DOHH2 (cell line): ENCODE data around the gene POLE3.

Experiments
- H3F3A ChIP-seq: fragments of 200-600 bp; sonication (generic), shearing (Covaris generic); 2 replicates; pipeline ENCODE4 v1.6.0; 2016; ENCODE audit warnings: antibody characterized with exemption, mild to moderate bottlenecking; ENCODE audit not compliant: control insufficient read depth, insufficient read depth
- H3K27ac ChIP-seq: fragments of 200-600 bp; sonication (generic); 2 replicates; pipeline ENCODE4 v1.5.1; 2014; ENCODE audit warnings: low read depth, mild to moderate bottlenecking, low read length, moderate library complexity
- H3K27me3 ChIP-seq: fragments of 200-600 bp; sonication (generic); 2 replicates; pipeline ENCODE4 v1.6.1; 2014; ENCODE audit warnings: mild to moderate bottlenecking, low read length, mixed read lengths; ENCODE audit not compliant: control insufficient read depth
- H3K36me3 ChIP-seq: fragments of 200-600 bp; sonication (generic); 2 replicates; pipeline ENCODE4 v1.6.1; 2014; ENCODE audit warnings: mild to moderate bottlenecking, low read length, moderate library complexity, mixed read lengths; ENCODE audit not compliant: control insufficient read depth
- H3K4me1 ChIP-seq: fragments of 200-600 bp; sonication (generic); 2 replicates; pipeline ENCODE4 v1.6.1; 2014; ENCODE audit warnings: mild to moderate bottlenecking, low read length, mixed read lengths; ENCODE audit not compliant: control insufficient read depth
- H3K4me2 ChIP-seq: fragments of 200-600 bp; sonication (generic); 2 replicates; pipeline ENCODE4 v1.6.0; 2014; ENCODE audit warnings: mild to moderate bottlenecking, low read length, moderate library complexity
- H3K4me3 ChIP-seq: fragments of 200-600 bp; sonication (generic); 2 replicates; pipeline ENCODE4 v1.5.1; 2014; ENCODE audit warnings: mild to moderate bottlenecking, low read length, mixed read lengths
- H3K79me2 ChIP-seq: fragments of 200-600 bp; sonication (generic); 2 replicates; pipeline ENCODE4 v1.6.1; 2014; ENCODE audit warnings: mild to moderate bottlenecking, low read length, mixed read lengths; ENCODE audit not compliant: control insufficient read depth
- H3K9me2 ChIP-seq: fragments of 200-600 bp; sonication (generic); replicated peaks from 2 replicates; pipeline ENCODE4 v1.6.1; 2014; ENCODE audit warnings: mild to moderate bottlenecking, low read length, mixed read lengths; ENCODE audit not compliant: control insufficient read depth
- H3K9me3 ChIP-seq: fragments of 200-600 bp; sonication (generic); 2 replicates; pipeline ENCODE4 v1.6.1; 2014; ENCODE audit warnings: antibody characterized with exemption, low read length, mixed read lengths; ENCODE audit not compliant: control insufficient read depth, insufficient read depth
- H4K20me1 ChIP-seq: fragments of 200-600 bp; sonication (generic); 2 replicates; pipeline ENCODE4 v1.6.0; 2014; ENCODE audit warnings: low read depth, mild to moderate bottlenecking, antibody characterized with exemption, low read length, moderate library complexity; ENCODE audit not compliant: control insufficient read depth, insufficient read depth
- CTCF ChIP-seq: fragments of 200-600 bp; sonication (generic); IDR thresholded peaks from one replicate; pipeline ENCODE4 v1.5.1; 2014; ENCODE audit warnings: antibody characterized with exemption, mild to moderate bottlenecking, low read depth, low read length; ENCODE audit not compliant: poor library complexity, severe bottlenecking
- EZH2phosphoT487 ChIP-seq: fragments of 200-600 bp; sonication (generic); IDR thresholded peaks from 2 replicates; pipeline ENCODE4 v1.6.1; 2017; ENCODE audit warnings: borderline replicate concordance, mild to moderate bottlenecking, antibody characterized with exemption, low read length, moderate library complexity, mixed read lengths

Gene POLE3

GRCh38 chr9:113417370-113417769 lies 6.9 kb upstream of the POLE3 start:
- Histone ChIP-seq H3K4me3 (no peak overlapping the region), H3K4me2 (no peak overlapping the region), H3K27ac (no peak overlapping the region), H3K79me2 (no peaks in the 10 kb centered on the region), H3K9me3 (no peaks in the 10 kb centered on the region), H3F3A (peaks cover 7% of the 10 kb centered on the region), H3K4me1 (peaks cover 24% of the 10 kb centered on the region), H3K27me3 (no peaks in the 10 kb centered on the region), H3K36me3 (no peaks in the 10 kb centered on the region), H4K20me1 (no peaks in the 10 kb centered on the region), H3K9me2 (no peaks in the 10 kb centered on the region)
- TF ChIP-seq EZH2phosphoT487: no peak
- TF ChIP-seq CTCF: no peak

GRCh38 chr9:113416149-113416721 lies 5.8 kb upstream of the POLE3 start:
- Histone ChIP-seq H3K27ac (peak overlapping the region; percentile 56), H3F3A (peaks cover 12% of the 10 kb centered on the region), H3K27me3 (no peaks in the 10 kb centered on the region), H3K9me3 (no peaks in the 10 kb centered on the region), H3K79me2 (no peaks in the 10 kb centered on the region), H4K20me1 (no peaks in the 10 kb centered on the region), H3K4me2 (peak overlapping the region; percentile 58), H3K9me2 (no peaks in the 10 kb centered on the region), H3K36me3 (no peaks in the 10 kb centered on the region), H3K4me1 (peaks cover 32% of the 10 kb centered on the region), H3K4me3 (peak overlapping the region; percentile 39)
- TF ChIP-seq CTCF (no peak), EZH2phosphoT487 (no peak)

GRCh38 chr9:113409883-113410206 lies 630 bp downstream of the POLE3 start:
- no peak for TF ChIP-seq EZH2phosphoT487
- no peak for TF ChIP-seq CTCF
- H3K79me2 ChIP-seq: peaks cover 36% of the 10 kb centered on the region
- H3K9me3 ChIP-seq: no peaks in the 10 kb centered on the region

GRCh38 chr9:113409481-113409880 lies 994 bp downstream of the POLE3 start:
- no peaks in the 10 kb centered on the region for H3K9me2 ChIP-seq
- H3K9me3 ChIP-seq: no peaks in the 10 kb centered on the region
- H3K4me3 ChIP-seq: peak overlapping the region; percentile 96
- H3F3A ChIP-seq: peaks cover 25% of the 10 kb centered on the region
- peaks cover 31% of the 10 kb centered on the region for H3K4me1 ChIP-seq
- peak overlapping the region; percentile 92 for H3K27ac ChIP-seq
- TF ChIP-seq CTCF (no peak), EZH2phosphoT487 (no peak)
- H3K27me3 ChIP-seq: no peaks in the 10 kb centered on the region
- peak overlapping the region; percentile 90 for H3K4me2 ChIP-seq
- H4K20me1 ChIP-seq: no peaks in the 10 kb centered on the region
- peaks cover 36% of the 10 kb centered on the region for H3K79me2 ChIP-seq
- peaks cover 35% of the 10 kb centered on the region for H3K36me3 ChIP-seq

More at GRCh38 chr9:113409883-113410206, 630 bp downstream of the POLE3 start:
- Histone ChIP-seq H3K27ac (peak overlapping the region; percentile 92), H3K9me2 (no peaks in the 10 kb centered on the region), H4K20me1 (no peaks in the 10 kb centered on the region), H3K4me2 (peak overlapping the region; percentile 90), H3K4me1 (peaks cover 31% of the 10 kb centered on the region), H3K36me3 (peaks cover 35% of the 10 kb centered on the region), H3K4me3 (peak overlapping the region; percentile 96), H3K27me3 (no peaks in the 10 kb centered on the region), H3F3A (peaks cover 25% of the 10 kb centered on the region)
